HEK293T (cell line): ENCODE data around the gene TTC17.

Experiments
- ELF4 ChIP-seq: fragments of 450-650 bp; IDR thresholded peaks from 2 replicates; pipeline ENCODE4 v1.6.1; 2017; ENCODE audit warnings: antibody characterized with exemption
- FOXM1 ChIP-seq: fragments of 450-650 bp; IDR thresholded peaks from 2 replicates; pipeline ENCODE4 v1.6.1; 2017; ENCODE audit warnings: mild to moderate bottlenecking, borderline replicate concordance
- SP1 ChIP-seq: fragments of 450-650 bp; IDR thresholded peaks from 2 replicates; pipeline ENCODE4 v1.6.1; 2017

DNA sequence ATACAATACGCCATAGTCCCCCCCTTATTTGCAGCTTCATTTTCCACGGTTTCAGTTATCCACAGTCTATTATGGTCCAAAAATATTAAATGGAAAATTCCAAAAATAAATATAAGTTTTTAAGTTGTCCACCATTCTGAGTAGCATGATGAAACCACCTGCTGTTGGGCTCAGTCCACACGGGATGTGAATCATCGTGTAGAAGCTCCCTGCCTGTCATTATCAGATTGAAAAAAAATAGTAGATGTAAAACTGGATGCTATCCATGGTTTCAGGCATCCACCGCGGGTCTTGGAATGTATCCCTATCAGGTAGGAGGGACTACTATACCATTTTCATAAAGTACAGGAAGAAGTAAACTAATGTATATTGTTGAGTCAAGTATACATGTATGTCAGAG, 127.4 kb downstream of the TTC17 start:
- TF ChIP-seq FOXM1: no peak
- no peak for TF ChIP-seq SP1
- TF ChIP-seq ELF4: no peak
